Kidney epithelial cell (primary cell): Measurements from ENCODE around the gene LRFN2. TPM values are rescaled to one million over a fixed set of nuclear protein-coding genes. Genes with fewer than 3 reads are reported as not detected.

Source experiments
- DNase-seq: peaks from one replicate; pipeline ENCODE4 v3.0.0-alpha.2; 2010; ENCODE audit warnings: low read depth
- H3K27me3 ChIP-seq: 2 replicates; pipeline ENCODE4 v1.6.0; 2011; ENCODE audit warnings: low read length; ENCODE audit not compliant: control insufficient read depth, insufficient read depth
- H3K36me3 ChIP-seq: 2 replicates; pipeline ENCODE4 v1.5.1; 2011; ENCODE audit warnings: low read length; ENCODE audit not compliant: control insufficient read depth, insufficient read depth
- H3K4me3 ChIP-seq: 2 replicates; pipeline ENCODE4 v1.5.1; 2011; ENCODE audit warnings: low read depth, mild to moderate bottlenecking, control low read depth, low read length
- CTCF ChIP-seq: IDR thresholded peaks from 2 replicates; pipeline ENCODE4 v1.5.1; 2011; ENCODE audit warnings: mild to moderate bottlenecking, moderate library complexity, low read length, control low read depth, inconsistent platforms; ENCODE audit not compliant: insufficient read depth, poor library complexity, severe bottlenecking
- total RNA-seq: library from RNA; depleted of rRNA; stranded (reverse); fragments of >200 nt; gene quantifications from 2 replicates; pipeline ENCODE4 v1.2.3, GENCODE V29; 2015

The LRFN2 gene
- total RNA-seq, 1 donor from 2014 or later = not detected

DNA sequence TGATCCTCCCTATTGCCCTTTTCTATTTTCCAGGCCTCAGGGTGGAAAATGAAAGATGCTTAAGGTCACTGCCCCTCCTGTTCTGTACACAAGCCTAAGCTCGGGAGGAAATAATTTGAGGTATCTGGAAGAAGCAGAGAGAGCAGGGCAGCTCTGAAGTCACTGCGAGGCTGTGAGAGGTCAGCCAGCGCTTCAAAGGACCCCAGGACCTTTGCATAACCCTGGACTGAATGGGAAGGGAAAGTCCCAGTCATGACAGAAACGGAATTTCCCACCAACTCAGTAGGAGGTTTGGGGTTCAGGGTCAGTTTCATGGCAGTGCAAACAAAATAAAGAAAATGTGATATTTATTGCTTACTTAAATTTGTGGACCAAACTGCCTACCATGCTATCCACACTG, 58.1 kb downstream of the LRFN2 start:
- Histone ChIP-seq H3K27me3 (no peaks in the 10 kb centered on the region), H3K36me3 (no peaks in the 10 kb centered on the region), H3K4me3 (no peak overlapping the region)
- TF ChIP-seq CTCF = no peak
- DNase-seq = no peak

- no peak for TF ChIP-seq CTCF
- no peak for DNase-seq
- H3K4me3 ChIP-seq = no peak overlapping the region
- no peaks in the 10 kb centered on the region for H3K36me3 ChIP-seq
- no peaks in the 10 kb centered on the region for H3K27me3 ChIP-seq
Measured at GRCh38 chr6:40528051-40528450, 59.1 kb downstream of the LRFN2 start.

- no peaks in the 10 kb centered on the region for H3K27me3 ChIP-seq
- no peaks in the 10 kb centered on the region for H3K36me3 ChIP-seq
- no peak overlapping the region for H3K4me3 ChIP-seq
- no peak for TF ChIP-seq CTCF
- DNase-seq = no peak
Measured at GRCh38 chr6:40526036-40526435, 61.1 kb downstream of the LRFN2 start.

GRCh38 chr6:40524797-40525585, 62.2 kb downstream of the LRFN2 start:
- no peak for DNase-seq
- Histone ChIP-seq H3K36me3 (no peaks in the 10 kb centered on the region), H3K4me3 (no peak overlapping the region), H3K27me3 (no peaks in the 10 kb centered on the region)
- TF ChIP-seq CTCF = no peak

DNA sequence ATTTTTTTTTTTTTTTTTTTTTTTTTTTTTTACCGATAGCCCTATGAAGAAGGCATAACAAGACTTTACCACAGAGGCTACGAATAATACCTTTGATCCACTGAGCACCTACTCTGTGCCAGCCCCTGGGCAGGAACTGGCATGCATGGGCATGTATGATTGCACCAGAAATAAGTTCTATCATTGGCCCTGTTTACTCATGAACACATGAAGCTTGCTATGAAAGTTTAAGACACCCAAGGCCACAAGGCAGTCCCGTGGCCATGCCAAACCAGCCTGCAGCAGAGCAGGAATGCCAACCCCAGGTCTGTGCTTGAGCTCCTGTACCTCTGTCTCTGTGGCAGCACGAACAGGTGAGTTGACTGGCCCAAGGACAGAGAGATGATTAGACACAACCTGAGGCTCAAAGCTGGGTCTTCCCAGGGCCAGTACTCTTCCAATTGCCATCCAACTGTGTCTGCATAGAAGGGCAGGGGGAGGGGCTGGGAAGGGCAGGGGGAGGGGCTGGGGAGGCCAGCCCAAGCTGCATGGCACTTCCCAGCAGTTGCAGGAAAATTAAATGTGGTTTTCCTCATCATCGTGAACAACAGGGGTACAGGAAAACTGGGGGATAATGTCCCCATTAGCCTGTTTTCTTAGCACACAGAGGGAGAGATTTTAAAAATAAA, 63.5 kb downstream of the LRFN2 start:
- no peaks in the 10 kb centered on the region for H3K36me3 ChIP-seq
- TF ChIP-seq CTCF = no peak
- H3K27me3 ChIP-seq = no peaks in the 10 kb centered on the region
- no peak for DNase-seq
- H3K4me3 ChIP-seq = no peak overlapping the region
